Measurements from ENCODE around the gene PRKN. TPM values are rescaled to one million over a fixed set of nuclear protein-coding genes. Genes with fewer than 3 reads are reported as not detected.

PRKN gene
- total and polyA plus RNA-seq, 2 experiments from 2014 or later = 0.10 to 0.84 TPM

DNA sequence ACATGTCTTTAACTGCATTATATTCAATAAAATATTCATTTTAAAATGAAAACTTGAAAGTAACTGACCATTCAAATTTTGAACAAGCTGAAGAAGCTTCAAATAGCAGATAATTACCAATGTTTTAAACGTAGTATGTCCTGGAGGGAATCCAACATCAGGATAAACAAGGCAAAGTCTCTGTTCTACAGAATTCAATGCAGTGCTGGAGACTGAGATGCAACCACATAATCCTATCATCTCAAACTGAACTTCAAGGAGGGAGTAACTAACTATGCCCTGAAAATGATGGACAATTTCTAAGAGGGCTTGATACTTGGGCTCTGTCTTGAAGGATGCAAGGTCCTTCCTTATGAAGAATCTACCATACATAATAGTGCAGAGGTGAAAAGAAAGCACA lies 100.7 kb downstream of the PRKN start:
- peaks cover 4% of the 10 kb centered on the region for H3K27me3 Mint-ChIP-seq (ENCODE audit: insufficient read depth, low read depth, poor library complexity)
- Histone ChIP-seq H3K79me2 (replicated peaks; ENCODE audit: insufficient read depth) (no peaks in the 10 kb centered on the region), H3K27me3 (ENCODE audit: insufficient read depth) (no peaks in the 10 kb centered on the region), H3K27ac (ENCODE audit: low read depth) (no peak overlapping the region), H3K4me1 (ENCODE audit: insufficient read depth) (peaks cover 14% of the 10 kb centered on the region), H3K36me3 (ENCODE audit: insufficient read depth) (no peaks in the 10 kb centered on the region), H3F3A (replicated peaks; ENCODE audit: low read depth) (no peaks in the 10 kb centered on the region), H4K20me1 (replicated peaks; ENCODE audit: insufficient read depth) (no peaks in the 10 kb centered on the region), H2AFZ (no peak overlapping the region), H3K9me2 (ENCODE audit: insufficient read depth) (peaks cover 8% of the 10 kb centered on the region), H3K4me3 (no peak overlapping the region), H3K4me2 (no peak overlapping the region)
- ATAC-seq (no peak), DNase-seq (ENCODE audit: low spot score) (no peak)
- H3K27ac Mint-ChIP-seq = no peak overlapping the region
- peaks cover 20% of the 10 kb centered on the region for H3K4me1 Mint-ChIP-seq
- H3K36me3 Mint-ChIP-seq (ENCODE audit: low read depth) = peaks cover 4% of the 10 kb centered on the region; the same call in 1 of the 3 replicates
- TF ChIP-seq ZNF114 (CRISPR knock-in tag; IDR thresholded peaks at IDR 0.05) (no peak), ZNF331 (CRISPR knock-in tag; IDR thresholded peaks at IDR 0.05; ENCODE audit: low read depth) (no peak), STAT1 (IDR thresholded peaks at IDR 0.05; ENCODE audit: unreplicated experiment) (no peak), EZH2 (IDR thresholded peaks at IDR 0.05; ENCODE audit: low read depth, unreplicated experiment) (no peak), EZH2phosphoT487 (IDR thresholded peaks at IDR 0.05; ENCODE audit: unreplicated experiment) (no peak), CREB1 (CRISPR knock-in tag; IDR thresholded peaks at IDR 0.05; ENCODE audit: low read depth) (no peak), POLR2AphosphoS5 (IDR thresholded peaks at IDR 0.05; ENCODE audit: low read depth) (no peak), JUNB (IDR thresholded peaks at IDR 0.05; ENCODE audit: unreplicated experiment) (no peak), NANOG (IDR thresholded peaks at IDR 0.05; ENCODE audit: borderline replicate concordance) (no peak)
- TF ChIP-seq, protein P1, sequence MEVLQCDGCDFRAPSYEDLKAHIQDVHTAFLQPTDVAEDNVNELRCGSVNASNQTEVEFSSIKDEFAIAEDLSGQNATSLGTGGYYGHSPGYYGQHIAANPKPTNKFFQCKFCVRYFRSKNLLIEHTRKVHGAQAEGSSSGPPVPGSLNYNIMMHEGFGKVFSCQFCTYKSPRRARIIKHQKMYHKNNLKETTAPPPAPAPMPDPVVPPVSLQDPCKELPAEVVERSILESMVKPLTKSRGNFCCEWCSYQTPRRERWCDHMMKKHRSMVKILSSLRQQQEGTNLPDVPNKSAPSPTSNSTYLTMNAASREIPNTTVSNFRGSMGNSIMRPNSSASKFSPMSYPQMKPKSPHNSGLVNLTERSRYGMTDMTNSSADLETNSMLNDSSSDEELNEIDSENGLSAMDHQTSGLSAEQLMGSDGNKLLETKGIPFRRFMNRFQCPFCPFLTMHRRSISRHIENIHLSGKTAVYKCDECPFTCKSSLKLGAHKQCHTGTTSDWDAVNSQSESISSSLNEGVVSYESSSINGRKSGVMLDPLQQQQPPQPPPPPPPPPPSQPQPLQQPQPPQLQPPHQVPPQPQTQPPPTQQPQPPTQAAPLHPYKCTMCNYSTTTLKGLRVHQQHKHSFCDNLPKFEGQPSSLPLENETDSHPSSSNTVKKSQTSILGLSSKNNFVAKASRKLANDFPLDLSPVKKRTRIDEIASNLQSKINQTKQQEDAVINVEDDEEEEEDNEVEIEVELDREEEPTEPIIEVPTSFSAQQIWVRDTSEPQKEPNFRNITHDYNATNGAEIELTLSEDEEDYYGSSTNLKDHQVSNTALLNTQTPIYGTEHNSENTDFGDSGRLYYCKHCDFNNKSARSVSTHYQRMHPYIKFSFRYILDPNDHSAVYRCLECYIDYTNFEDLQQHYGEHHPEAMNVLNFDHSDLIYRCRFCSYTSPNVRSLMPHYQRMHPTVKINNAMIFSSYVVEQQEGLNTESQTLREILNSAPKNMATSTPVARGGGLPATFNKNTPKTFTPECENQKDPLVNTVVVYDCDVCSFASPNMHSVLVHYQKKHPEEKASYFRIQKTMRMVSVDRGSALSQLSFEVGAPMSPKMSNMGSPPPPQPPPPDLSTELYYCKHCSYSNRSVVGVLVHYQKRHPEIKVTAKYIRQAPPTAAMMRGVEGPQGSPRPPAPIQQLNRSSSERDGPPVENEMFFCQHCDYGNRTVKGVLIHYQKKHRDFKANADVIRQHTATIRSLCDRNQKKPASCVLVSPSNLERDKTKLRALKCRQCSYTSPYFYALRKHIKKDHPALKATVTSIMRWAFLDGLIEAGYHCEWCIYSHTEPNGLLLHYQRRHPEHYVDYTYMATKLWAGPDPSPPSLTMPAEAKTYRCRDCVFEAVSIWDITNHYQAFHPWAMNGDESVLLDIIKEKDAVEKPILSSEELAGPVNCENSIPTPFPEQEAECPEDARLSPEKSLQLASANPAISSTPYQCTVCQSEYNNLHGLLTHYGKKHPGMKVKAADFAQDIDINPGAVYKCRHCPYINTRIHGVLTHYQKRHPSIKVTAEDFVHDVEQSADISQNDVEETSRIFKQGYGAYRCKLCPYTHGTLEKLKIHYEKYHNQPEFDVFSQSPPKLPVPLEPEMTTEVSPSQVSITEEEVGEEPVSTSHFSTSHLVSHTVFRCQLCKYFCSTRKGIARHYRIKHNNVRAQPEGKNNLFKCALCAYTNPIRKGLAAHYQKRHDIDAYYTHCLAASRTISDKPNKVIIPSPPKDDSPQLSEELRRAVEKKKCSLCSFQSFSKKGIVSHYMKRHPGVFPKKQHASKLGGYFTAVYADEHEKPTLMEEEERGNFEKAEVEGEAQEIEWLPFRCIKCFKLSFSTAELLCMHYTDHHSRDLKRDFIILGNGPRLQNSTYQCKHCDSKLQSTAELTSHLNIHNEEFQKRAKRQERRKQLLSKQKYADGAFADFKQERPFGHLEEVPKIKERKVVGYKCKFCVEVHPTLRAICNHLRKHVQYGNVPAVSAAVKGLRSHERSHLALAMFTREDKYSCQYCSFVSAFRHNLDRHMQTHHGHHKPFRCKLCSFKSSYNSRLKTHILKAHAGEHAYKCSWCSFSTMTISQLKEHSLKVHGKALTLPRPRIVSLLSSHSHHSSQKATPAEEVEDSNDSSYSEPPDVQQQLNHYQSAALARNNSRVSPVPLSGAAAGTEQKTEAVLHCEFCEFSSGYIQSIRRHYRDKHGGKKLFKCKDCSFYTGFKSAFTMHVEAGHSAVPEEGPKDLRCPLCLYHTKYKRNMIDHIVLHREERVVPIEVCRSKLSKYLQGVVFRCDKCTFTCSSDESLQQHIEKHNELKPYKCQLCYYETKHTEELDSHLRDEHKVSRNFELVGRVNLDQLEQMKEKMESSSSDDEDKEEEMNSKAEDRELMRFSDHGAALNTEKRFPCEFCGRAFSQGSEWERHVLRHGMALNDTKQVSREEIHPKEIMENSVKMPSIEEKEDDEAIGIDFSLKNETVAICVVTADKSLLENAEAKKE (CRISPR knock-in tag; IDR thresholded peaks at IDR 0.05) = no peak
- TF ChIP-seq, protein P2, sequence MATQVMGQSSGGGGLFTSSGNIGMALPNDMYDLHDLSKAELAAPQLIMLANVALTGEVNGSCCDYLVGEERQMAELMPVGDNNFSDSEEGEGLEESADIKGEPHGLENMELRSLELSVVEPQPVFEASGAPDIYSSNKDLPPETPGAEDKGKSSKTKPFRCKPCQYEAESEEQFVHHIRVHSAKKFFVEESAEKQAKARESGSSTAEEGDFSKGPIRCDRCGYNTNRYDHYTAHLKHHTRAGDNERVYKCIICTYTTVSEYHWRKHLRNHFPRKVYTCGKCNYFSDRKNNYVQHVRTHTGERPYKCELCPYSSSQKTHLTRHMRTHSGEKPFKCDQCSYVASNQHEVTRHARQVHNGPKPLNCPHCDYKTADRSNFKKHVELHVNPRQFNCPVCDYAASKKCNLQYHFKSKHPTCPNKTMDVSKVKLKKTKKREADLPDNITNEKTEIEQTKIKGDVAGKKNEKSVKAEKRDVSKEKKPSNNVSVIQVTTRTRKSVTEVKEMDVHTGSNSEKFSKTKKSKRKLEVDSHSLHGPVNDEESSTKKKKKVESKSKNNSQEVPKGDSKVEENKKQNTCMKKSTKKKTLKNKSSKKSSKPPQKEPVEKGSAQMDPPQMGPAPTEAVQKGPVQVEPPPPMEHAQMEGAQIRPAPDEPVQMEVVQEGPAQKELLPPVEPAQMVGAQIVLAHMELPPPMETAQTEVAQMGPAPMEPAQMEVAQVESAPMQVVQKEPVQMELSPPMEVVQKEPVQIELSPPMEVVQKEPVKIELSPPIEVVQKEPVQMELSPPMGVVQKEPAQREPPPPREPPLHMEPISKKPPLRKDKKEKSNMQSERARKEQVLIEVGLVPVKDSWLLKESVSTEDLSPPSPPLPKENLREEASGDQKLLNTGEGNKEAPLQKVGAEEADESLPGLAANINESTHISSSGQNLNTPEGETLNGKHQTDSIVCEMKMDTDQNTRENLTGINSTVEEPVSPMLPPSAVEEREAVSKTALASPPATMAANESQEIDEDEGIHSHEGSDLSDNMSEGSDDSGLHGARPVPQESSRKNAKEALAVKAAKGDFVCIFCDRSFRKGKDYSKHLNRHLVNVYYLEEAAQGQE (IDR thresholded peaks at IDR 0.05; ENCODE audit: unreplicated experiment) = no peak
- TF ChIP-seq, protein P3, sequence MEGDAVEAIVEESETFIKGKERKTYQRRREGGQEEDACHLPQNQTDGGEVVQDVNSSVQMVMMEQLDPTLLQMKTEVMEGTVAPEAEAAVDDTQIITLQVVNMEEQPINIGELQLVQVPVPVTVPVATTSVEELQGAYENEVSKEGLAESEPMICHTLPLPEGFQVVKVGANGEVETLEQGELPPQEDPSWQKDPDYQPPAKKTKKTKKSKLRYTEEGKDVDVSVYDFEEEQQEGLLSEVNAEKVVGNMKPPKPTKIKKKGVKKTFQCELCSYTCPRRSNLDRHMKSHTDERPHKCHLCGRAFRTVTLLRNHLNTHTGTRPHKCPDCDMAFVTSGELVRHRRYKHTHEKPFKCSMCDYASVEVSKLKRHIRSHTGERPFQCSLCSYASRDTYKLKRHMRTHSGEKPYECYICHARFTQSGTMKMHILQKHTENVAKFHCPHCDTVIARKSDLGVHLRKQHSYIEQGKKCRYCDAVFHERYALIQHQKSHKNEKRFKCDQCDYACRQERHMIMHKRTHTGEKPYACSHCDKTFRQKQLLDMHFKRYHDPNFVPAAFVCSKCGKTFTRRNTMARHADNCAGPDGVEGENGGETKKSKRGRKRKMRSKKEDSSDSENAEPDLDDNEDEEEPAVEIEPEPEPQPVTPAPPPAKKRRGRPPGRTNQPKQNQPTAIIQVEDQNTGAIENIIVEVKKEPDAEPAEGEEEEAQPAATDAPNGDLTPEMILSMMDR (conservative IDR thresholded peaks at IDR 0.05; ENCODE audit: low read depth in 2 of 2) = no peak
- H3K9me3 Mint-ChIP-seq = no peaks in the 10 kb centered on the region; the same call in 2 of the 3 replicates
- H3K4me3 Mint-ChIP-seq = no peak overlapping the region

Measured in GM23338 (cell line).